Esophagus squamous epithelium (tissue), 5 donors: ENCODE measurements around the gene NUP210. TPM values are rescaled to one million over a fixed set of nuclear protein-coding genes. Genes with fewer than 3 reads are reported as not detected.

ENCODE experiments used
- DNase-seq: peaks from one replicate; lab custom pipeline; 2025; lab: John Stamatoyannopoulos, UW
- H3K27ac ChIP-seq, 4 donors: fragments of 200-600 bp; sonication (generic); one replicate each; pipeline ENCODE4 v1.5.1; 2016 to 2019; ENCODE audit warnings: mild to moderate bottlenecking in 1 of 4
- H3K27me3 ChIP-seq, 4 donors: fragments of 200-600 bp; sonication (generic); 1 replicate in 3 of 4; 2 replicates in 1 of 4; pipeline versions ENCODE4 v1.5.1 to v1.6.0; 2017 to 2021; ENCODE audit warnings: antibody characterized with exemption in 1 of 4
- H3K36me3 ChIP-seq, 3 donors: fragments of 200-600 bp; sonication (generic); one replicate each; pipeline ENCODE4 v1.5.1; 2016 to 2019
- H3K4me1 ChIP-seq, 3 donors: fragments of 200-600 bp; sonication (generic); one replicate each; pipeline ENCODE4 v1.5.1; 2017 to 2019
- H3K4me3 ChIP-seq, 4 donors: fragments of 200-600 bp; sonication (generic); 1 replicate in 3 of 4; 2 replicates in 1 of 4; pipeline ENCODE4 v1.5.1; 2016 to 2019; ENCODE audit warnings: mild to moderate bottlenecking in 2 of 4, moderate library complexity in 1 of 4
- H3K9me3 ChIP-seq, 3 donors: fragments of 200-600 bp; sonication (generic); one replicate each; pipeline ENCODE4 v1.5.1; 2016 to 2019
- POLR2A ChIP-seq, 4 donors: fragments of 450-650 bp; IDR thresholded peaks; one replicate each; pipeline ENCODE4 v1.6.1; 2017; ENCODE audit warnings: antibody characterized with exemption in 4 of 4, mild to moderate bottlenecking in 4 of 4, moderate library complexity in 3 of 4
- WGBS, 2 donors: methylation state at CpG; one replicate each; pipeline ENCODE4 v1.1.5; 2018; 5-methylcytosine and 5-hydroxymethylcytosine counted together
- intact Hi-C: fragments of 100-400 bp; cut with DNase I; formaldehyde crosslinking; loops from one replicate; pipeline ENCODE4 v1.15.0; 2022
- total RNA-seq, 4 donors: library from RNA; depleted of rRNA; stranded (reverse); fragments of >200 nt; gene quantifications; one replicate each; pipeline ENCODE4 v1.1.0, GENCODE V29; 2016
- TF ChIP-seq, protein P1 (sequence below), 6 experiments: fragments of 450-650 bp in 4 of 6; fragments of 200-600 bp in 2 of 6; sonication (generic) in 2 of 6; IDR thresholded peaks; one replicate each; pipeline ENCODE4 v1.5.1; 2016 to 2019; ENCODE audit warnings: antibody characterized with exemption in 6 of 6, mild to moderate bottlenecking in 4 of 6, moderate library complexity in 4 of 6
- donor health status: DM: yes; HTN: yes; CAD: no.

Gene NUP210
- total RNA-seq, 4 donors from 2014 or later: 7.2 to 14.5 (median 9.4) TPM

- H3K27me3 ChIP-seq: no peaks in the 10 kb centered on the region
- H3K27ac ChIP-seq: no peak overlapping the region
- H3K4me1 ChIP-seq: peaks cover 0 to 14% (median 0%) of the 10 kb centered on the region in 3 donors
- peaks cover 0 to 44% (median 0%) of the 10 kb centered on the region in 3 donors for H3K36me3 ChIP-seq
- no peak for DNase-seq
- WGBS, 2 donors: 74 to 89% methylated on average over 10 of the region's 10 CpGs
- H3K9me3 ChIP-seq: no peaks in the 10 kb centered on the region
- H3K4me3 ChIP-seq: no peak overlapping the region
- intact Hi-C loops: no loop called here
- TF ChIP-seq, protein P1, sequence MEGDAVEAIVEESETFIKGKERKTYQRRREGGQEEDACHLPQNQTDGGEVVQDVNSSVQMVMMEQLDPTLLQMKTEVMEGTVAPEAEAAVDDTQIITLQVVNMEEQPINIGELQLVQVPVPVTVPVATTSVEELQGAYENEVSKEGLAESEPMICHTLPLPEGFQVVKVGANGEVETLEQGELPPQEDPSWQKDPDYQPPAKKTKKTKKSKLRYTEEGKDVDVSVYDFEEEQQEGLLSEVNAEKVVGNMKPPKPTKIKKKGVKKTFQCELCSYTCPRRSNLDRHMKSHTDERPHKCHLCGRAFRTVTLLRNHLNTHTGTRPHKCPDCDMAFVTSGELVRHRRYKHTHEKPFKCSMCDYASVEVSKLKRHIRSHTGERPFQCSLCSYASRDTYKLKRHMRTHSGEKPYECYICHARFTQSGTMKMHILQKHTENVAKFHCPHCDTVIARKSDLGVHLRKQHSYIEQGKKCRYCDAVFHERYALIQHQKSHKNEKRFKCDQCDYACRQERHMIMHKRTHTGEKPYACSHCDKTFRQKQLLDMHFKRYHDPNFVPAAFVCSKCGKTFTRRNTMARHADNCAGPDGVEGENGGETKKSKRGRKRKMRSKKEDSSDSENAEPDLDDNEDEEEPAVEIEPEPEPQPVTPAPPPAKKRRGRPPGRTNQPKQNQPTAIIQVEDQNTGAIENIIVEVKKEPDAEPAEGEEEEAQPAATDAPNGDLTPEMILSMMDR (IDR thresholded peaks at IDR 0.05): no peak
- TF ChIP-seq POLR2A (IDR thresholded peaks at IDR 0.05): no peak
These were observed 49.5 kb downstream of the NUP210 start for GRCh38 chr3:13370609-13371008.

GRCh38 chr3:13370055-13370454 is 50.1 kb downstream of the NUP210 start:
- no peaks in the 10 kb centered on the region for H3K27me3 ChIP-seq
- H3K9me3 ChIP-seq: no peaks in the 10 kb centered on the region
- H3K27ac ChIP-seq: no peak overlapping the region
- H3K4me1 ChIP-seq: peaks cover 0 to 14% (median 0%) of the 10 kb centered on the region in 3 donors
- no peak for TF ChIP-seq POLR2A (IDR thresholded peaks at IDR 0.05)
- TF ChIP-seq, protein P1 (IDR thresholded peaks at IDR 0.05): no peak
- peaks cover 0 to 44% (median 0%) of the 10 kb centered on the region in 3 donors for H3K36me3 ChIP-seq
- no peak overlapping the region for H3K4me3 ChIP-seq
- no peak for DNase-seq
- WGBS, 2 donors: 0 to 51% methylated on average over 1 to 3 of the region's 3 CpGs
- intact Hi-C loops: no loop called here

GRCh38 chr3:13368834-13369233 is 51.3 kb downstream of the NUP210 start:
- 92 to 97% methylated on average over 6 of the region's 6 CpGs for WGBS, 2 donors
- no peaks in the 10 kb centered on the region for H3K27me3 ChIP-seq
- no peaks in the 10 kb centered on the region for H3K9me3 ChIP-seq
- DNase-seq: no peak
- TF ChIP-seq, protein P1 (IDR thresholded peaks at IDR 0.05): no peak
- no peak for TF ChIP-seq POLR2A (IDR thresholded peaks at IDR 0.05)
- H3K4me1 ChIP-seq: peaks cover 0 to 14% (median 0%) of the 10 kb centered on the region in 3 donors
- H3K4me3 ChIP-seq: no peak overlapping the region
- H3K36me3 ChIP-seq: peaks cover 0 to 49% (median 0%) of the 10 kb centered on the region in 3 donors
- intact Hi-C loops: no loop called here
- no peak overlapping the region for H3K27ac ChIP-seq

GRCh38 chr3:13367728-13368127 is 52.4 kb downstream of the NUP210 start:
- Histone ChIP-seq H3K36me3 (peaks cover 0 to 49% (median 0%) of the 10 kb centered on the region in 3 donors), H3K4me1 (peaks cover 0 to 14% (median 0%) of the 10 kb centered on the region in 3 donors), H3K27me3 (no peaks in the 10 kb centered on the region), H3K4me3 (no peak overlapping the region), H3K27ac (no peak overlapping the region), H3K9me3 (no peaks in the 10 kb centered on the region)
- TF ChIP-seq, protein P1 (IDR thresholded peaks at IDR 0.05): no peak
- TF ChIP-seq POLR2A (IDR thresholded peaks at IDR 0.05): no peak
- no peak for DNase-seq
- 76 to 95% methylated on average over 7 of the region's 7 CpGs for WGBS, 2 donors
- intact Hi-C loops: no loop called here

GRCh38 chr3:13365390-13366379 is 54.4 kb downstream of the NUP210 start:
- Histone ChIP-seq H3K9me3 (no peaks in the 10 kb centered on the region), H3K36me3 (peaks cover 0 to 42% (median 0%) of the 10 kb centered on the region in 3 donors), H3K4me1 (no peaks in the 10 kb centered on the region), H3K27me3 (no peaks in the 10 kb centered on the region), H3K27ac (no peak overlapping the region), H3K4me3 (no peak overlapping the region)
- intact Hi-C loops: no loop called here
- WGBS, 2 donors: 91 to 92% methylated on average over 19 to 20 of the region's 24 CpGs
- no peak for DNase-seq
- TF ChIP-seq, protein P1 (IDR thresholded peaks at IDR 0.05): no peak
- no peak for TF ChIP-seq POLR2A (IDR thresholded peaks at IDR 0.05)
